Aorta (tissue), 5 donors: Measurements from ENCODE around the gene SPATA12. TPM values are rescaled to one million over a fixed set of nuclear protein-coding genes. Genes with fewer than 3 reads are reported as not detected.

ENCODE experiments used
- ATAC-seq: fragments of 200-7000 bp; cut with Tn5 transposase; one replicate; pipeline ENCODE4 v1.9.1; 2022; ENCODE audit warnings: moderate library complexity; ENCODE audit not compliant: low FRiP score
- DNase-seq, 2 donors: peaks; one replicate each; pipeline ENCODE4 v3.0.0-alpha.2; 2020
- H3K27ac ChIP-seq, 2 donors: one replicate each; pipeline ENCODE4 v1.5.1; 2013; ENCODE audit warnings: low read length in 2 of 2, mild to moderate bottlenecking in 2 of 2, moderate library complexity in 2 of 2, control low read depth in 1 of 2, inconsistent platforms in 1 of 2, low read depth in 1 of 2
- H3K27me3 ChIP-seq, 2 donors: one replicate each; pipeline ENCODE4 v1.6.1; 2013; ENCODE audit warnings: control low read depth in 1 of 2, low read length in 1 of 2, mild to moderate bottlenecking in 1 of 2, moderate library complexity in 1 of 2; ENCODE audit not compliant: insufficient read depth in 2 of 2, control insufficient read depth in 1 of 2
- H3K36me3 ChIP-seq, 2 donors: one replicate each; pipeline ENCODE4 v1.6.1; 2013; ENCODE audit warnings: control low read depth in 1 of 2, low read length in 1 of 2, mild to moderate bottlenecking in 1 of 2; ENCODE audit not compliant: insufficient read depth in 2 of 2, control insufficient read depth in 1 of 2
- H3K4me1 ChIP-seq, 2 donors: one replicate each; pipeline ENCODE4 v1.6.1; 2013; ENCODE audit warnings: low read length in 2 of 2, control low read depth in 1 of 2, mild to moderate bottlenecking in 1 of 2, moderate library complexity in 1 of 2; ENCODE audit not compliant: insufficient read depth in 2 of 2, control insufficient read depth in 1 of 2
- H3K4me3 ChIP-seq, 2 donors: one replicate each; pipeline ENCODE4 v1.5.1; 2013; ENCODE audit warnings: low read length in 2 of 2, control low read depth in 1 of 2, mild to moderate bottlenecking in 1 of 2
- H3K9me3 ChIP-seq: one replicate; pipeline ENCODE4 v1.6.1; 2013; ENCODE audit warnings: mild to moderate bottlenecking, low read length; ENCODE audit not compliant: control insufficient read depth
- WGBS, 2 donors: extraction: QIAGEN DNeasy Blood & Tissue Kit; methylation state at CpG; one replicate each; pipeline ENCODE4 v1.1.7; 2013; 5-methylcytosine and 5-hydroxymethylcytosine counted together
- intact Hi-C, 2 donors: fragments of 100-400 bp; cut with DNase I; formaldehyde crosslinking; loops; one replicate each; pipeline versions ENCODE4 v1.14.2 to v1.15.0; 2022
- polyA plus RNA-seq, 2 donors: library from polyadenylated mRNA; stranded (reverse); fragments of 200-250 nt; gene quantifications; one replicate each; pipeline ENCODE4 v1.2.3, GENCODE V29; 2013
- total RNA-seq, 2 donors: library from RNA; stranded (reverse); fragmentation: NEBNext Ultra II Directional; extraction: Animal tissue kit (Norgen Biotek cat#: 25700); gene quantifications; one replicate each; pipeline ENCODE4 v1.2.1, GENCODE V29; 2021
- donor health status: healthy with polysubstance abuse.
- donor health status: Bipolar disorder and iron deficiency.
- donor health status: DM: no; HTN: no; CAD: no.
- donor health status: DM: no; HTN: no; CAD: no.
- donor health status: DM: yes; HTN: yes; CAD: no.

The SPATA12 gene
- total and polyA plus RNA-seq, 4 donors, result not detected

DNA sequence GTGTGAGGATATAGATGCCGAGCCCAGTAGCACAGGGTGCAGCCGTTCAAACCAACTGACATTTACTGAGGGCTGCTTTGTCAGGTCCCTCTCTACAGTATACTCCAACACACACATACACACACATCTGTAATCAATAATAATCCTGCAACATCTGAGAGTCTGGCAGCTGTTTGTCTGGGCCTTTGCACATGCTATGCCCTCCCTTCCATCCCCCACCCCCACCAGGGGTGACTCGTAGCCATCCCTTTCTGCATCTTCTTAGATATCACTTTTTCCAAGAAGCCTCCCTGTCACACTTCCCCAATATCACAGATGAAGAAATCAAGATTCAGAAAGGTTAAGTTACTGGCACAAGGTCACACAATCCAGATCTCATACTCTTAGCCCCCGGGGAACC, 13.7 kb downstream of the SPATA12 start:
- no peak overlapping the region for H3K4me3 ChIP-seq
- H3K27me3 ChIP-seq, result no peaks in the 10 kb centered on the region
- no peaks in the 10 kb centered on the region for H3K4me1 ChIP-seq
- no peaks in the 10 kb centered on the region for H3K36me3 ChIP-seq
- intact Hi-C loops, result loop anchor here in 1 of 2 donors (10.0 kb wide), 1 partner anchor 389 kb away; the partner anchor contains the start of gene TASOR
- WGBS, 2 donors, result 94 to 95% methylated on average over 4 of the region's 4 CpGs
- ATAC-seq (no peak), DNase-seq (no peak)
- no peaks in the 10 kb centered on the region for H3K9me3 ChIP-seq
- no peak overlapping the region for H3K27ac ChIP-seq

DNA sequence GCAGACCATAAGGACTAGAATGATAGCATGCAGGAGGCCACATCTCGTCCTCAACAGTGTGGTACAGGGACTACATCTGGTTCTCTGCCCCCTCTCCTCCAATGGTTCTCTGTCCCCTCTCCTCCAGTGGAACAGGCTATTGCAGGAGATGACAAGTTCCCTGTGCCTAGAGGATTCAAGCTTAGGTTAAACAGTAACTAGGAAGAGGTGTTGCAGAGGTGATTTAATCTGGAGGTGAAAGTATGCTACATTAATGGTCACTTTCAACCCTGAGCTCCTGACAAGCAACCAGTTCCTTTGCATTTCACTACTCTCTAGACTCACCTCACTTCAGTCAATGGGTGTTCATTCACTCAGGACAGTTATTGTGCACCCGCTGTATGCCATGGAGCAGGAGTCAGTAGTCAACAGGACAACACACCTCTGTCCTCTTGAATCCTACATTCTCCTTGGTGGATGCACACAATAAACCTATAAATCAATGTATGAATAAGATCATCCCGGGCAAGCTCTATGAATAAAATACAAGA, 16.0 kb downstream of the SPATA12 start:
- Histone ChIP-seq H3K9me3 (no peaks in the 10 kb centered on the region), H3K27ac (no peak overlapping the region), H3K36me3 (no peaks in the 10 kb centered on the region), H3K4me3 (no peak overlapping the region), H3K4me1 (no peaks in the 10 kb centered on the region), H3K27me3 (no peaks in the 10 kb centered on the region)
- intact Hi-C loops, result loop anchor here (5.0 to 10.0 kb wide), 2 partner anchors 69 to 392 kb away; partner anchors contain the start of gene TASOR (in 1 of the 2)
- DNase-seq (no peak), ATAC-seq (no peak)
- WGBS, 2 donors, result 97 to 99% methylated on average over 3 of the region's 3 CpGs

DNA sequence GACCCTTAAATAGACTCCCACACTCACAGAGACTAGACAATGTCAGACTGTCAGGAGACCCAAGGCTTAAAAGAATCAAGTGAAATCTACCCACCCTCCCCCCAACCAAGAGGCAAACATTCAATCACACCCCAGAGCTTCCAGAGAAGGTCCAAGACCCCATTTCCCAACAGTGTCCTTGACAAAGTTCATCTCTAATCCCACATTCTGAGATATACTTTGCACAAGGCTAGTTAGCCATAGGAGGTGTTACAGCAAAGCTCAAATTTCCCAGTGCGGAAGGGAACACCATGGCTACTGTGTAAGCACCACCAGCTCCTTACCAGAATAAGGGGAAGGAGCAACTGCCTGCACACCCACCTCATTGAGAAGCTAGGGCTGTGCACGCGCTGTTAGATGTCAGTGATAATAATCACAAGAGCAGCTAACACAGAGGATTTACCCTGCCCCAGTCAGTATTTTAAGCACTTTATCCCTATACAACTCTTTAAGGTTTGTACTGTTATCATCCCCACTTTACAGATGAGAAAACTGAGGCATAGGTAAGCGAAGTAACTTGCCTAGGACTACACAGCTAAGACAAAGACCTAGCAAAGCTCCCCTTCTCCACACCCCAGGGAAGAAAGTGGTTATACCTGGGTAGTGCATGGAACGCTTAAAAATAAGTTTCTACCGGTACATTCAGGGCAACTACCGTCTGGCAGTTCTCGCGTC, 17.3 kb downstream of the SPATA12 start:
- no peaks in the 10 kb centered on the region for H3K4me1 ChIP-seq
- H3K27me3 ChIP-seq, result no peaks in the 10 kb centered on the region
- no peak for ATAC-seq
- H3K9me3 ChIP-seq, result no peaks in the 10 kb centered on the region
- no peak overlapping the region for H3K4me3 ChIP-seq
- intact Hi-C loops, result loop anchor here (2.0 to 10.0 kb wide), 3 partner anchors 70 to 393 kb away; partner anchors contain the start of gene TASOR (in 1 of the 2)
- no peak overlapping the region for H3K27ac ChIP-seq
- 45 to 46% methylated on average over 9 of the region's 9 CpGs for WGBS, 2 donors
- DNase-seq, result no peak
- no peaks in the 10 kb centered on the region for H3K36me3 ChIP-seq

DNA sequence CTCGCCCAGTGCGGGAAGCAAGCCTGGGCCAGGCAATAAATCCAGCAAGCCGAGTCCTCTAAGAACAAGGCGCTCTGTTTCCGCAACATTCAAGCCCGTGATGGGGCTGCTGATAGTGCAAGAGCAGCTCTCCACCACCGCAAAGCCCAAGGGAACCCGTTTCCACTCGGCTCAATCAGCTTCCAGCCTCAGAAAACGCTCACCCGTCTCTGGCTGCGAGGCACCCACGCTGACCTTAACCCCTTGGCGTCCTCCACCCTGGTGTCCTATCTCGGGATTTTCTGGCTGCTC, 17.8 kb downstream of the SPATA12 start:
- DNase-seq, result peak; percentile 76 to 83
- WGBS, 2 donors, result 1 to 2% methylated on average over 15 of the region's 15 CpGs
- H3K27ac ChIP-seq, result no peak overlapping the region

DNA sequence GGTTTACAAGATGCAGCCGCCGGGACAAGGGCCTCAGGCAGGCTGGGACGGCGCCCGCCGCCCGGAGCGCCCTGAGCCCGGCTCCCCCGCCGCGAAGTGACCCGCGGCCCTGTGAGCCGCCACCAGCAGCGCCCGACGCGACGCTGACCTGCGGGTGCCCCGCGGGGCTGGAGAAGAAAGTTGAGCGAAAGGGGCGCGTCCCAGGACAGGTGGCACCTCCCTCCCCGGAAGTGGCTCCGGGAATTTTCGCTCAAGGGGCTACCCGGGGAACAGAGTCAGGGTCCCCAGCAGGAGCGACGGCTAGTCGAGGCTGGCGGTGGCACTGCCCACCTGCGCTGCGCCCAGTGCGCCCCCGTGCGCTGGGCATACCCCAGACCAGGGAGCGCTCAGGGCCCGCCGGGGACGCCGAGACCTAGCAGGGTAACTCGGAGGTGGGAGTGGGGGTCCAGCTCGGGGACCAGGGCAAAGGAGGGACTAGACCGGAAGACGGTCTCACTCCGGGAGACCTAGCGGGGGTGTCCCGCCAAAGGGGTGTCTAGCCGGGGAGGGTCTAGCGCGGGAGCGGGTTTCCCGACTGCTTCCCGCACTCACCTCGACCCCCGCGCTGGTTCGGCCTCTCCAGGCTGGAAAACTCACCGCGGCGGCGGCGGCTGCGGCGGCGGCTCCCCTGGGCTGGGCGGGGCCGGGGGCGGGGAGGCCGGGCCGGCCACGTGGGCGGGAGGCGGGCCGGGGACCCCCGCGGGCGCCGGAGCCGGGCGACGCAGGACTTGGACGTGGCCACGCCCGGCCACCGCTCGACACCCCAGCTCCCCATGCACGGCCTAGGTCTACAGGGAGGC, 18.4 kb downstream of the SPATA12 start:
- no peaks in the 10 kb centered on the region for H3K27me3 ChIP-seq
- intact Hi-C loops, result loop anchor here (2.0 to 10.0 kb wide), 3 partner anchors 72 to 394 kb away; partner anchors contain the start of gene TASOR (in 1 of the 2)
- H3K27ac ChIP-seq, result no peak overlapping the region

More for the DNA sequence above, 17.8 kb downstream of the SPATA12 start:
- ATAC-seq, result peak; percentile 43
- H3K4me3 ChIP-seq, result peak overlapping the region; percentile 20 to 57
- H3K9me3 ChIP-seq, result no peaks in the 10 kb centered on the region
- H3K36me3 ChIP-seq, result no peaks in the 10 kb centered on the region
- no peaks in the 10 kb centered on the region for H3K4me1 ChIP-seq
- no peaks in the 10 kb centered on the region for H3K27me3 ChIP-seq
- intact Hi-C loops, result loop anchor here (2.0 to 10.0 kb wide), 3 partner anchors 71 to 393 kb away; partner anchors contain the start of gene TASOR (in 1 of the 2)

DNA sequence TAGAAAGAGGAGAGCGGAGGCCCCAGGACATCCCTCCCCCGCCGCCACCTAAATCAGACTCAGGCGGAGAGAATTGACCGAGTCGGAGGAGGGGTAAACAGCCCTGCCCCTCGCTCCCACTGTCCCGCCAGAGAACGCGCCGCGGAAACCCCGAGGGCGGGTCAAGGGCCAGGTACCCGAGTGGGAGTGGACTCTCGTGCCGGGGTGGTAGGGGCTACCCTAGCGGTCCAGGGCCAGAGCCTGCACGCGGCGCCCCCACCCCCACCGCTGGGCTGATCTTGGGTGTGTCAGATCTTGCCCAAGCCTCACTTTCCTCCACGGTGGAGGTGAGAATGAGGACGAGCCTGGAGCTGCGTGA, 19.0 kb downstream of the SPATA12 start:
- no peaks in the 10 kb centered on the region for H3K27me3 ChIP-seq
- no peaks in the 10 kb centered on the region for H3K9me3 ChIP-seq
- DNase-seq (peak in 1 of 2 donors; percentile 77), ATAC-seq (peak; percentile 2)
- peak overlapping the region; percentile 20 to 57 for H3K4me3 ChIP-seq
- WGBS, 2 donors, result 7 to 8% methylated on average over 23 to 25 of the region's 25 CpGs
- intact Hi-C loops, result loop anchor here (2.0 to 10.0 kb wide), 3 partner anchors 72 to 395 kb away; partner anchors contain the start of gene TASOR (in 1 of the 2)
- H3K4me1 ChIP-seq, result no peaks in the 10 kb centered on the region
- no peaks in the 10 kb centered on the region for H3K36me3 ChIP-seq
- H3K27ac ChIP-seq, result no peak overlapping the region

More for the DNA sequence above, 18.4 kb downstream of the SPATA12 start:
- H3K4me3 ChIP-seq, result peak overlapping the region; percentile 20 to 57
- H3K4me1 ChIP-seq, result no peaks in the 10 kb centered on the region
- DNase-seq, result peak; percentile 63 to 85
- H3K9me3 ChIP-seq, result no peaks in the 10 kb centered on the region
- H3K36me3 ChIP-seq, result no peaks in the 10 kb centered on the region
- ATAC-seq, result peak; percentile 69
- WGBS, 2 donors, result 0% methylated on average over 66 to 91 of the region's 91 CpGs

DNA sequence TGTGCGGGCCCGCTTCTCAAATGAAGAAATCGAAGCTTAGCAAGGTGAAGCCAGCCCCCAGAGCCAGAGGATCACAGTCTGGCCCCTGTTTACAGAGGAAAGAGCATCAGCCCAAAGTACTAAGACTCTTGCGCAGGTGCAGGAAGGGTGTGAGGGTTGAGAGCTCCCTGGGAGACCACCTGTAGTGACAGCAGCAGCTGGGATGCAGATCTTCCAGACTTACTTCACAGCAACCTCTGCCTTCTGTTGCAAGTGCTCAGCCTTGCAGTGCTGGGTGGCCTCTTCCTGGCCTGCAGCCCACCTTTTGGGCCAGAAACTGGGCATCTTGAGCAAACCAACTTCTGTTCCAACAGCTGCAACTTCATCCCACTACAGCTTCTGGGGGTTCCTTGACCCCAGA, 19.7 kb downstream of the SPATA12 start:
- no peaks in the 10 kb centered on the region for H3K4me1 ChIP-seq
- intact Hi-C loops, result no loop called here
- no peak overlapping the region for H3K4me3 ChIP-seq
- no peak for ATAC-seq
- no peak overlapping the region for H3K27ac ChIP-seq
- DNase-seq, result no peak
- H3K36me3 ChIP-seq, result no peaks in the 10 kb centered on the region
- H3K27me3 ChIP-seq, result no peaks in the 10 kb centered on the region
- H3K9me3 ChIP-seq, result no peaks in the 10 kb centered on the region
- 97 to 98% methylated on average over 4 of the region's 4 CpGs for WGBS, 2 donors

DNA sequence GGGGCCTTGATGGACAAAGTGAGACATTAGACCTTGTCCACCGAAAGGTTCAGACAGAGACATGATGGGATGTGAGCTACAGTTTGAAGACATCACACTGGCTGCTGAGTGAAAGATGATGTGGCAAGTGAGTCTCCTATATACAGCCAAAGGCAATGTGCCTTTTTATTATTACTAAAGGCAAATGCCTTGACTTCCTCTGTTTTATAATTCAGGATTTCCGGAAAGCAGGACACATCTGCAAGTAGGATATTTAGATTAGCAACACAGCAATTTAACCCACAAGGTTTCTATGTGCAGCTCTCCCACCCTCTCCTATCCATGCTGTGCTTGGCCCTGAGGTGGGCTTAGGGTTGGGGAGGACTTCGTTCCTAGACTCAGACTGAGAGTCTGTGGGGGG, 20.7 kb downstream of the SPATA12 start:
- no peaks in the 10 kb centered on the region for H3K9me3 ChIP-seq
- intact Hi-C loops, result no loop called here
- no peak overlapping the region for H3K4me3 ChIP-seq
- no peak overlapping the region for H3K27ac ChIP-seq
- no peaks in the 10 kb centered on the region for H3K4me1 ChIP-seq
- H3K27me3 ChIP-seq, result no peaks in the 10 kb centered on the region
- 91 to 92% methylated on average over 3 of the region's 3 CpGs for WGBS, 2 donors
- ATAC-seq (no peak), DNase-seq (no peak)
- no peaks in the 10 kb centered on the region for H3K36me3 ChIP-seq
